ENCODE measurements around the gene MIEF2. TPM values are rescaled to one million over a fixed set of nuclear protein-coding genes. Genes with fewer than 3 reads are reported as not detected.

MIEF2 gene
- 15.1 and 29.2 TPM in 2 replicates for total RNA-seq

GRCh38 chr17:18260332-18261145 lies at the start of gene MIEF2:
Gene MIEF2 (plus strand): TSS chr17:18260662. CDS start chr17:18262721, 2,059 bp downstream.

GRCh38 chr17:18225121-18225641 lies 35.3 kb upstream of the MIEF2 start, which contains the start of gene LLGL1:
Gene LLGL1 (plus strand): TSS chr17:18225635. CDS start chr17:18225683, 48 bp downstream.

GRCh38 chr17:18258356-18259038 lies 2.0 kb upstream of the MIEF2 start, which contains the start of gene FLII:
Gene FLII (minus strand): TSS chr17:18258738. CDS start chr17:18258690, 48 bp downstream.

GRCh38 chr17:18314731-18315561 lies 54.5 kb downstream of the MIEF2 start, which contains the start of the genes SMCR8 and TOP3A:
Gene SMCR8 (plus strand): TSS chr17:18315293. CDS start chr17:18315790, 497 bp downstream.
Gene TOP3A (minus strand): TSS chr17:18314994. CDS start chr17:18314778, 216 bp downstream.

Other genes with a start within 250 kb of the MIEF2 start
- 12.9 and 14.4 TPM in 2 replicates for gene ATPAF2, start 221.5 kb upstream of the MIEF2 start, total RNA-seq
- 4.0 and 5.3 TPM in 2 replicates for gene GID4, start 221.3 kb upstream of the MIEF2 start, total RNA-seq
- 27.7 and 28.5 TPM in 2 replicates for gene DRG2, start 172.7 kb upstream of the MIEF2 start, total RNA-seq
- 0.99 and 1.6 TPM in 2 replicates for gene MYO15A, start 151.9 kb upstream of the MIEF2 start, total RNA-seq
- 89.7 and 115 TPM in 2 replicates for gene ALKBH5, start 76.8 kb upstream of the MIEF2 start, total RNA-seq
- 27.3 and 29.3 TPM in 2 replicates for gene LLGL1, start 35.0 kb upstream of the MIEF2 start, total RNA-seq
- 408 and 546 TPM in 2 replicates for gene FLII, start 1.9 kb upstream of the MIEF2 start, total RNA-seq
- 15.4 and 17.4 TPM in 2 replicates for gene TOP3A, start 54.3 kb downstream of the MIEF2 start, total RNA-seq
- gene SMCR8, start 54.6 kb downstream of the MIEF2 start, total RNA-seq, result 12.8 and 13.9 TPM in 2 replicates
- gene SHMT1, start 102.9 kb downstream of the MIEF2 start, total RNA-seq, result 4.3 and 4.5 TPM in 2 replicates
- not detected in 2 replicates for gene EVPLL, start 117.1 kb downstream of the MIEF2 start, total RNA-seq
- gene LGALS9C, start 216.1 kb downstream of the MIEF2 start, total RNA-seq, result not detected in 2 replicates

All from aortic smooth muscle cell (primary cell).